PFSK-1 (cell line): Measurements from ENCODE around the gene RABGEF1.

Experiments
- SIN3A ChIP-seq: IDR thresholded peaks from 2 replicates; pipeline ENCODE4 v1.6.1; 2012; ENCODE audit warnings: mild to moderate bottlenecking, low read length, moderate library complexity, borderline replicate concordance; ENCODE audit not compliant: insufficient read depth
- TAF1 ChIP-seq: IDR thresholded peaks from 2 replicates; pipeline ENCODE4 v1.6.1; 2012; ENCODE audit warnings: low read length, control low read depth, borderline replicate concordance; ENCODE audit not compliant: insufficient read depth

DNA sequence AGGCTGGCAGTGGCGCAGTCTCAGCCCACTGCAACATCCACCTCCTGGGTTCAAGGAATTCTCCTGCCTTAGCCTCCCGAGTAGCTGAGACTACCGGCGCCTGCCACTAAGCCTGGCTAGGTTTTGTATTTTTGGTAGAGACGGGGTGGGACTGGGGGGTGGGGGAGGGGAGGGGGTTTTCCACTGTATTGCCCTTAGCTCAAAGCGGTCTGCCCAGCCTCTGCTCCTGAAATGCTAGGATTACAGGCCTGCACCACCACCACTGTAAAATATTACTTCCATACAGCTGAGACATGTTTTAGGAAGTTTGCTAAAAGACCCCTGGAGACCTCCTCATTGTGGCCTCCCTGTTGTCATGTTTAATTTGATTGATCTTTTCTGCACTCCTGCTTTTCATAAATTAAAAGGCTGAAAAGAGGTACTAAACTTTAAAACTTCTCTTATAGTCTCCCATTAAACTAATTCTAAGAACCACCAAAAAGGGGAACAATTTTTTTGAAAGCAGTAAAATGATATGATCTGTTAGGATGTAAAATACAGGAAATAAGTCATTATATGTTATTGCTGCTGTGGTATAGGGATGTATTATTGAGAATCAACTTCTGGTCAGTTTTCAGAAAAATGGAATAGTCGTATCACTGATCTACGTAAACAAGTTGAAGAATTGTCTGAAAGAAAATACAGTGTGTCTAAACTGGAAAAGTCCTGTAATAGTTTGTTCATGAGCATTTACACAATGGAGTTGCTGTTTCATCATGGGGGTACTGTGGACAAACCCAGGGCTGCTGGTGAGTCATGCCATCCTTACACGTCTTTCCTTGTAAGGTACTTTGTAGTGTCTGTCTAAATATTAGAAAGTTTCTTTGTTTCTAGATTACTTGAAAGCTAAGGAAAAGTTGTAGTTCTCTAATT is 107.6 kb downstream of the RABGEF1 start:
- TF ChIP-seq SIN3A = no peak
- TF ChIP-seq TAF1 = no peak
